Tibial nerve (tissue), 4 donors: ENCODE data around the gene PSD4. TPM values are rescaled to one million over a fixed set of nuclear protein-coding genes. Genes with fewer than 3 reads are reported as not detected.
"Not testable (repeated sequence)": the region's sequence is repeated elsewhere in the genome, so short reads cannot be mapped to it uniquely, and the experiment has no call there.

Experiments
- DNase-seq, 2 donors: peaks; one replicate each; pipeline ENCODE4 v3.0.0-alpha.2; 2019; ENCODE audit warnings: low spot score in 2 of 2
- H3K27ac ChIP-seq, 4 donors: fragments of 200-600 bp; sonication (generic) in 3 of 4; one replicate each; pipeline ENCODE4 v1.5.1; 2017 to 2019; ENCODE audit warnings: mild to moderate bottlenecking in 1 of 4
- H3K27me3 ChIP-seq, 2 donors: fragments of 200-600 bp; sonication (generic) in 1 of 2; one replicate each; pipeline versions ENCODE4 v1.5.1 to v1.6.0; 2017 to 2019
- H3K36me3 ChIP-seq, 3 donors: fragments of 200-600 bp; sonication (generic); one replicate each; pipeline ENCODE4 v1.5.1; 2018 to 2019
- H3K4me1 ChIP-seq, 4 donors: fragments of 200-600 bp; sonication (generic) in 3 of 4; one replicate each; pipeline ENCODE4 v1.5.1; 2017 to 2019
- H3K4me3 ChIP-seq, 4 donors: fragments of 200-600 bp; sonication (generic) in 3 of 4; one replicate each; pipeline ENCODE4 v1.5.1; 2017 to 2019; ENCODE audit warnings: mild to moderate bottlenecking in 1 of 4, moderate library complexity in 1 of 4
- H3K9me3 ChIP-seq, 4 donors: fragments of 200-600 bp; sonication (generic) in 3 of 4; one replicate each; pipeline ENCODE4 v1.5.1; 2017 to 2019
- CTCF ChIP-seq, 5 experiments: fragments of 200-600 bp in 3 of 5; fragments of 450-650 bp in 2 of 5; sonication (generic) in 3 of 5; IDR thresholded peaks; one replicate each; pipeline ENCODE4 v1.5.1; 2016 to 2019; ENCODE audit warnings: antibody characterized with exemption in 5 of 5, mild to moderate bottlenecking in 3 of 5, moderate library complexity in 2 of 5
- EP300 ChIP-seq, 2 donors: sonication (generic); formaldehyde crosslinking; IDR thresholded peaks; one replicate each; pipeline ENCODE4 v1.6.1; 2017; ENCODE audit warnings: antibody characterized with exemption in 2 of 2, mild to moderate bottlenecking in 1 of 2
- POLR2A ChIP-seq, 2 donors: fragments of 450-650 bp; IDR thresholded peaks; one replicate each; pipeline ENCODE4 v1.6.1; 2017; ENCODE audit warnings: antibody characterized with exemption in 2 of 2, mild to moderate bottlenecking in 2 of 2, moderate library complexity in 2 of 2
- WGBS, 2 donors: methylation state at CpG; one replicate each; pipeline ENCODE4 v1.1.5; 2018; 5-methylcytosine and 5-hydroxymethylcytosine counted together
- total RNA-seq, 4 donors: library from RNA; depleted of rRNA; stranded (reverse); fragments of >200 nt; gene quantifications; one replicate each; pipeline ENCODE4 v1.1.0, GENCODE V29; 2016

The PSD4 gene
- total RNA-seq, 4 donors from 2014 or later: 8.7 to 20.7 (median 11.3) TPM

- 80 to 83% methylated on average over 6 of the region's 6 CpGs for WGBS, 2 donors
- H3K27ac ChIP-seq: no peak overlapping the region
- H3K4me3 ChIP-seq: no peak overlapping the region
- no peaks in the 10 kb centered on the region for H3K27me3 ChIP-seq
- TF ChIP-seq CTCF (IDR thresholded peaks at IDR 0.05) (no peak), POLR2A (IDR thresholded peaks at IDR 0.05) (no peak), EP300 (IDR thresholded peaks at IDR 0.05) (no peak)
- no peak for DNase-seq
- H3K9me3 ChIP-seq: no peaks in the 10 kb centered on the region
- no peaks in the 10 kb centered on the region for H3K36me3 ChIP-seq
- peaks cover 0 to 9% (median 0%) of the 10 kb centered on the region in 4 donors for H3K4me1 ChIP-seq
These were observed 59.0 kb downstream of the PSD4 start for GRCh38 chr2:113232740-113233139.

DNA sequence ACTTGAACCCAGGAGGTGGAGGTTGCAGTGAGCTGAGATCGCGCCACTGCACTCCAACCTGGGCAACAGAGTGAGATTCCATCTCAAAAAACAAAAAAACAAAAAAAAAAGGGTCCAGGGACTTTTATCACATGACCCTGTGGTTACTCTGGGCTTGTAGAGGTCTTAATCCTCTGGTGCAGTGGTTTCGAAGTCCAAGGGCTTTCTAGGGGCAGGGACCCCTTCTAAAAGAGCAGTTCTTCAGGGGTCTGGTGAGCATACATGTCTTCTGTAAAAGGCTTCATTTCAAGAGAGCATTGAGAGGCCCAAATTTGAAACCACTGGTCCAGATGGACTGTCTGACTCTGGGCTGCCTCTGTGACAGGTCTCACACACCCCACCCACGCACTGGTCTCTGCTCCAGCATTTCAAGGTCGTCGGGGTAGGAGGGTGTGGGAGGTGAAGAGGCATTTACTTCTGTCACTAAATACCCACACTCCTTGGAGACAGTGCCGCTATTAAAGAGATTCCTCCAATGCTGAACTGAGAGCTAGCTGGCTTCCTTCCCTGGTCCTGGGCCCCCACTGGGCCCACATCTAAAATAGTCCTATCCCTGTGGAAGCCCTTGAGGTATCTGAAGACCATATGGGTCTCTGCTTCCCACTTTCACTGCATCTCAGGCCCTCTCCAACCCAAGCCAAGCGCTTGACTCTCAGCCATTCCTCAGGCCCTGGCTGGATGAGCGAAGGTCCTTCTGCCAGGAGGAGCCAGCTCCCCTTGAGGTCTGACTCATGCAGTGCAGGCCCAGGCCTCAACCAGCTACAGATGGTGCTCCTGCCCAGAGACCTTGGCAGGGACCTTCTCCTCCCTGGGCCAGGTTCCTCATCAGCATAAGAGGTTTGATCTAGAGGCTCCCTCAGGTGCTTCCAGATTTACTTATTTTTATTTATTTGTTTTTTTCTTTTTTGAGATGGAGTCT is 60.1 kb downstream of the PSD4 start:
- no peak for DNase-seq
- peaks cover 0 to 13% (median 0%) of the 10 kb centered on the region in 4 donors for H3K4me1 ChIP-seq
- H3K36me3 ChIP-seq: no peaks in the 10 kb centered on the region
- H3K9me3 ChIP-seq: no peaks in the 10 kb centered on the region
- no peaks in the 10 kb centered on the region for H3K27me3 ChIP-seq
- TF ChIP-seq CTCF (IDR thresholded peaks at IDR 0.05) (peak in 2 of 5 experiments; percentile 5 to 7), EP300 (IDR thresholded peaks at IDR 0.05) (no peak)
- H3K4me3 ChIP-seq: no peak overlapping the region
- H3K27ac ChIP-seq: no peak overlapping the region
- WGBS, 2 donors: 79 to 80% methylated on average over 9 of the region's 9 CpGs

GRCh38 chr2:113234721-113235346 is 61.1 kb downstream of the PSD4 start:
- no peak for DNase-seq
- H3K4me1 ChIP-seq: peaks cover 0 to 21% (median 3%) of the 10 kb centered on the region in 4 donors
- H3K4me3 ChIP-seq: peak overlapping the region in 3 of 4 donors; percentile 22 to 59 (median 58)
- WGBS, 2 donors: 65 to 79% methylated on average over 16 of the region's 16 CpGs
- H3K27ac ChIP-seq: peak overlapping the region in 3 of 4 donors; percentile 64 to 81 (median 79)
- no peaks in the 10 kb centered on the region for H3K36me3 ChIP-seq
- H3K9me3 ChIP-seq: no peaks in the 10 kb centered on the region
- TF ChIP-seq POLR2A (IDR thresholded peaks at IDR 0.05): no peak
- no peak for TF ChIP-seq CTCF (IDR thresholded peaks at IDR 0.05)
- H3K27me3 ChIP-seq: no peaks in the 10 kb centered on the region

GRCh38 chr2:113235347-113236226 is 61.8 kb downstream of the PSD4 start:
- Histone ChIP-seq H3K4me3 (peak overlapping the region in 3 of 4 donors; percentile 22 to 59 (median 58)), H3K27ac (peak overlapping the region; percentile 33 to 81 (median 72)), H3K4me1 (peaks cover 0 to 29% (median 8%) of the 10 kb centered on the region in 4 donors)
- 61 to 77% methylated on average over 32 to 42 of the region's 74 CpGs for WGBS, 2 donors
- not testable (repeated sequence) for H3K27me3 ChIP-seq, H3K36me3 ChIP-seq, H3K9me3 ChIP-seq
- DNase-seq: peak; percentile 46 to 47
- TF ChIP-seq EP300 (IDR thresholded peaks at IDR 0.05) (peak in 1 of 2 donors; percentile 54), POLR2A (IDR thresholded peaks at IDR 0.05) (peak in 1 of 2 donors; percentile 53)
